GM23248 (cell line): Measurements from ENCODE around the gene TENT4A. TPM values are rescaled to one million over a fixed set of nuclear protein-coding genes. Genes with fewer than 3 reads are reported as not detected.

Source experiments
- DNase-seq: peaks from one replicate; pipeline ENCODE4 v3.0.0-alpha.2; 2015
- H2AFZ ChIP-seq: fragments of 200-600 bp; sonication (generic); 2 replicates; pipeline ENCODE4 v1.6.1; 2016; ENCODE audit warnings: antibody characterized with exemption
- H3F3A ChIP-seq: fragments of 200-600 bp; sonication (generic); 2 replicates; pipeline ENCODE4 v1.6.1; 2016; ENCODE audit warnings: mild to moderate bottlenecking, antibody characterized with exemption, mixed run types; ENCODE audit not compliant: insufficient read depth
- H3K27ac ChIP-seq: fragments of 200-600 bp; sonication (generic); 2 replicates; pipeline ENCODE4 v1.5.1; 2016; ENCODE audit warnings: mild to moderate bottlenecking
- H3K27me3 ChIP-seq: fragments of 200-600 bp; sonication (generic); replicated peaks from 2 replicates; pipeline ENCODE4 v1.6.1; 2016; ENCODE audit warnings: mild to moderate bottlenecking; ENCODE audit not compliant: insufficient read depth
- H3K36me3 ChIP-seq: fragments of 200-600 bp; sonication (generic); 2 replicates; pipeline ENCODE4 v1.6.1; 2016; ENCODE audit warnings: low read depth, mild to moderate bottlenecking
- H3K4me1 ChIP-seq: fragments of 200-600 bp; sonication (generic); 2 replicates; pipeline ENCODE4 v1.6.1; 2016; ENCODE audit warnings: mild to moderate bottlenecking; ENCODE audit not compliant: insufficient read depth
- H3K4me2 ChIP-seq: fragments of 200-600 bp; sonication (generic); one replicate; pipeline ENCODE4 v1.6.1; 2016; ENCODE audit warnings: mild to moderate bottlenecking; ENCODE audit not compliant: unreplicated experiment
- H3K4me3 ChIP-seq: fragments of 200-600 bp; sonication (generic); 2 replicates; pipeline ENCODE4 v1.5.1; 2016; ENCODE audit warnings: mild to moderate bottlenecking
- H3K79me2 ChIP-seq: fragments of 200-600 bp; sonication (generic); 2 replicates; pipeline ENCODE4 v1.6.1; 2016; ENCODE audit warnings: mild to moderate bottlenecking; ENCODE audit not compliant: insufficient read depth
- H3K9ac ChIP-seq: fragments of 200-600 bp; sonication (generic); 2 replicates; pipeline ENCODE4 v1.6.1; 2016; ENCODE audit warnings: mild to moderate bottlenecking
- H3K9me2 ChIP-seq: fragments of 200-600 bp; sonication (generic); 2 replicates; pipeline ENCODE4 v1.6.1; 2016; ENCODE audit warnings: mixed run types, mild to moderate bottlenecking, moderate library complexity; ENCODE audit not compliant: insufficient read depth
- H3K9me3 ChIP-seq: fragments of 200-600 bp; sonication (generic); one replicate; pipeline ENCODE4 v1.6.1; 2017; ENCODE audit warnings: low read depth
- H4K20me1 ChIP-seq: fragments of 200-600 bp; sonication (generic); 2 replicates; pipeline ENCODE4 v1.6.0; 2016; ENCODE audit not compliant: insufficient read depth
- EZH2 ChIP-seq: fragments of 200-600 bp; sonication (generic); IDR thresholded peaks from 2 replicates; pipeline ENCODE4 v1.6.1; 2018; ENCODE audit warnings: antibody characterized with exemption, mild to moderate bottlenecking; ENCODE audit not compliant: insufficient read depth, poor library complexity, severe bottlenecking
- EZH2phosphoT487 ChIP-seq: fragments of 200-600 bp; sonication (generic); IDR thresholded peaks from 2 replicates; pipeline ENCODE4 v1.6.1; 2018; ENCODE audit warnings: antibody characterized with exemption, moderate library complexity, mild to moderate bottlenecking, low read depth; ENCODE audit not compliant: insufficient read depth
- WGBS, 2 experiments: methylation state at CpG; one replicate each; pipeline ENCODE4 v1.1.6; 2015 to 2017; ENCODE audit warnings: low lambda C conversion rate in 2 of 2, low coverage in 1 of 2; ENCODE audit errors: missing lambda C conversion rate in 2 of 2; 5-methylcytosine and 5-hydroxymethylcytosine counted together
- in situ Hi-C: fragments of 300-500 bp; cut with MboI; formaldehyde crosslinking; loops from 2 replicates; pipeline ENCODE4 v1.15.0; 2020
- polyA plus RNA-seq: library from polyadenylated mRNA; unstranded; fragments of >200 nt; fragmentation: Nextera tagmentation; extraction: Ambion mirVana; gene quantifications from 2 replicates; pipeline ENCODE4 v1.2.1, GENCODE V29; 2016
- total RNA-seq: library from RNA; depleted of rRNA; stranded (reverse); fragments of >200 nt; shearing (Covaris generic); gene quantifications from 2 replicates; pipeline ENCODE4 v1.2.3, GENCODE V29; 2014

The TENT4A gene
- total and polyA plus RNA-seq, 2 experiments from 2014 or later = 3.0 to 17.6 TPM

DNA sequence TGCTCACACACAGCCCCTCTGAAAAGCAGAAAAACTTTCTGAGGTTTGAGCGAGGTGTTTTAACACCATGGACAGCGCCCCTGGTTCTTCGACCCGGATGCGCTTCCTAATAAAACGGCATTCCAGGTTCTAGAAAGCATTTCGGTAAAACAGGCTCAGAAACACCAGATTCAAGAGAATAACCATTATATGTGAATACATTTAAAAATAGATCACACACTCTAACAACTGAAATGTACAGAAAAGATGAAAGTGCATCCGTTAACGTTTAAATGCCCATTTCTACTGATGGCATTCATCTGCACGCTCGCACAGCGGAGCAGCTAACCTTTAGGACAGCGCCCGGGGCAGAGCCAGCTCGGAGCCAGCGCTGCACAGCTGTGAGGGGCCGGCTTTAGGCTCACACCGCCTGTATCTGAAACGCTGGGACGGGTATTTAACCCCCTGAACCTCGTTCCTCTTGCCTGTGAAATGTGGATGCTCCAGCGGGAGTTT lies 26.3 kb upstream of the TENT4A start:
- in situ Hi-C loops = no loop called here
- H3K27me3 ChIP-seq = no peaks in the 10 kb centered on the region; the same call in 1 of the 2 replicates
- TF ChIP-seq EZH2 (no peak), EZH2phosphoT487 (no peak)
- DNase-seq = peak; percentile 79
- no peaks in the 10 kb centered on the region; the same call in 1 of the 2 replicates for H3F3A ChIP-seq
- H3K27ac ChIP-seq = no peak overlapping the region
- H3K4me3 ChIP-seq = peak overlapping the region; percentile 77
- no peaks in the 10 kb centered on the region for H3K4me1 ChIP-seq
- no peak overlapping the region for H3K9ac ChIP-seq
- peak overlapping the region; percentile 89 for H3K4me2 ChIP-seq
- no peaks in the 10 kb centered on the region for H3K36me3 ChIP-seq
- H2AFZ ChIP-seq = peak overlapping the region; percentile 86
- no peaks in the 10 kb centered on the region for H3K79me2 ChIP-seq
- H3K9me3 ChIP-seq = no peaks in the 10 kb centered on the region
- H3K9me2 ChIP-seq = no peaks in the 10 kb centered on the region
- WGBS, 2 experiments = 3 to 5% methylated on average over 22 of the region's 22 CpGs
- H4K20me1 ChIP-seq = no peaks in the 10 kb centered on the region

DNA sequence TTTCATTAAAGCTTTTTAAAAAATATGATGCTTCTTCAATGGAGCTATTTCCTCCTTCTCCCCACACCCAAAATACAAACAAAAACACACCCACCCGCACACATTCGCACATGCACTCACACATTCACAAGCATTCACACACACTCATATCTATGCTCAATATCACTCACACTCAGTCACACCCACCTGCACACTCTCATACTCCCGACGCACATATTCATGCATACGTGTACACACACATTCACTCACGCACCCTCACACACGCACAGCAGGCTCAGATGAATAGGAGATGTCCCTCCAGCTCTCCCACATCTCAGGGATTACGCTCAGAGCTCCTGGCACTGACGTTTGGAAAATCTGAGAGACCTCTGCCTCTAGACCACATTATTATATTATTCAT lies 25.7 kb upstream of the TENT4A start:
- H3K4me3 ChIP-seq = peak overlapping the region; percentile 77
- WGBS, 2 experiments = 60 to 62% methylated on average over 9 of the region's 9 CpGs
- H3K36me3 ChIP-seq = no peaks in the 10 kb centered on the region
- DNase-seq = no peak
- H2AFZ ChIP-seq = peak overlapping the region; percentile 86
- peak overlapping the region; percentile 89 for H3K4me2 ChIP-seq
- H3K79me2 ChIP-seq = no peaks in the 10 kb centered on the region
- H3K9me2 ChIP-seq = no peaks in the 10 kb centered on the region
- no peaks in the 10 kb centered on the region; the same call in 1 of the 2 replicates for H3F3A ChIP-seq
- H3K27me3 ChIP-seq = peaks cover 1% of the 10 kb centered on the region; the same call in 1 of the 2 replicates
- H3K9ac ChIP-seq = no peak overlapping the region
- no peaks in the 10 kb centered on the region for H4K20me1 ChIP-seq
- no peak overlapping the region for H3K27ac ChIP-seq
- H3K4me1 ChIP-seq = no peaks in the 10 kb centered on the region
- TF ChIP-seq EZH2phosphoT487 (no peak), EZH2 (no peak)
- in situ Hi-C loops = no loop called here
- H3K9me3 ChIP-seq = no peaks in the 10 kb centered on the region

DNA sequence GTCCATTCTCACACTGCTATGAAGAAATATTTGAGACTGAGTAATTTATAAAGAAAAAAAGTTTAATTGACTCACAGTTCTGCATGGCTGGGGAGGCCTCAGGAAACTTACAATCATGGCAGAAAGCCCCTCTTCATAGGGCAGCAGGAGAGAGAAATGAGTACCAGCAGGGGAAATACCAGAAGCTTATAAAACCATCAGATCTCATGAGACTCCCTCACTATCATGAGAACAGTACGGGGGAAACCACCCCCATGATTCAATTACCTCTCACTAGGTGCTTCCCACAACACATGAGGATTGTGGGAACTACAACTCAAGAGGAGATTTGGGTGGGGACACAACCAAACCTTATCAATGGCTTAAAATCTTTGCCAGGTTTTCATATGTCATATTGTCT lies 20.3 kb upstream of the TENT4A start:
- no peak for TF ChIP-seq EZH2phosphoT487
- no peak for TF ChIP-seq EZH2
- in situ Hi-C loops = no loop called here
- H3K9ac ChIP-seq = no peak overlapping the region

DNA sequence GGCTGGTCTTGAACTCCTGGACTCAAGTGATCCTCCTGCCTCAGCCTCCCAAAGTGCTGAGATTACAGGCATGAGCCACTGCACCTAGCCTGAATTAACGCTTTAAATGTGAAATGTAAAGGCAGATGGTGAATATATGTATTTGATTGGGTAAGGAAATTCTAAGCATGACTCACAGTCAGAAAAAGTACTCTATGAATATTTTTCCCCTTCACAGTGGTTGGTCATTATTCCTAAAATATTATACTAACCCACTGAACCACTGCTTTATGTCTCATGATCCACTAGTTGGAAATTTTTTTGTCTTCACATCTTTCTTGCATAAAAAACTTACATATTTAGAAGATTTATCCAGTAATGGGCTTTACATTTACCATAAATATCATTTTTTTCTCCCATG lies 14.5 kb upstream of the TENT4A start:
- Histone ChIP-seq H3K27ac (no peak overlapping the region), H3K4me1 (peaks cover 3% of the 10 kb centered on the region), H3F3A (peaks cover 3% of the 10 kb centered on the region; the same call in 1 of the 2 replicates), H3K4me2 (no peak overlapping the region), H3K27me3 (peaks cover 21% of the 10 kb centered on the region; the same call in 1 of the 2 replicates), H3K9ac (no peak overlapping the region), H3K4me3 (no peak overlapping the region), H3K36me3 (no peaks in the 10 kb centered on the region), H4K20me1 (no peaks in the 10 kb centered on the region), H2AFZ (no peak overlapping the region), H3K9me3 (no peaks in the 10 kb centered on the region), H3K79me2 (no peaks in the 10 kb centered on the region), H3K9me2 (no peaks in the 10 kb centered on the region; the same call in 1 of the 2 replicates)
- DNase-seq = no peak
- in situ Hi-C loops = no loop called here
- WGBS, 2 experiments = 65 to 82% methylated on average over 1 of the region's 1 CpG
- no peak for TF ChIP-seq EZH2phosphoT487
- TF ChIP-seq EZH2 = no peak

More for the DNA sequence above, 20.3 kb upstream of the TENT4A start:
- H3K27me3 ChIP-seq = peaks cover 21% of the 10 kb centered on the region; the same call in 1 of the 2 replicates
- H3K27ac ChIP-seq = no peak overlapping the region
- H3K9me3 ChIP-seq = no peaks in the 10 kb centered on the region
- WGBS, 2 experiments = 28 to 33% methylated on average over 1 of the region's 1 CpG
- H4K20me1 ChIP-seq = no peaks in the 10 kb centered on the region
- no peak overlapping the region for H2AFZ ChIP-seq
- no peak for DNase-seq
- no peaks in the 10 kb centered on the region for H3K36me3 ChIP-seq
- H3K9me2 ChIP-seq = no peaks in the 10 kb centered on the region; the same call in 1 of the 2 replicates
- H3F3A ChIP-seq = no peaks in the 10 kb centered on the region
- H3K4me1 ChIP-seq = no peaks in the 10 kb centered on the region
- H3K4me2 ChIP-seq = no peak overlapping the region
- no peak overlapping the region for H3K4me3 ChIP-seq
- no peaks in the 10 kb centered on the region for H3K79me2 ChIP-seq
